Hepatocyte (in vitro differentiated cells): ENCODE results near the gene CNNM4. TPM values are rescaled to one million over a fixed set of nuclear protein-coding genes. Genes with fewer than 3 reads are reported as not detected.

Source experiments
- DNase-seq: peaks from one replicate; pipeline ENCODE4 v3.0.0-alpha.2; 2016; ENCODE audit warnings: low spot score
- H2AFZ ChIP-seq: fragments of 200-600 bp; sonication (generic); 2 replicates; pipeline ENCODE4 v1.6.0; 2016; ENCODE audit warnings: antibody characterized with exemption, mild to moderate bottlenecking
- H3K27ac ChIP-seq: fragments of 200-600 bp; sonication (generic); 2 replicates; pipeline ENCODE4 v1.5.1; 2016; ENCODE audit warnings: mild to moderate bottlenecking
- H3K27me3 ChIP-seq: fragments of 200-600 bp; sonication (generic); 2 replicates; pipeline ENCODE4 v1.6.1; 2016
- H3K36me3 ChIP-seq: fragments of 200-600 bp; sonication (generic); replicated peaks from 2 replicates; pipeline ENCODE4 v1.5.1; 2016; ENCODE audit warnings: low read depth; ENCODE audit not compliant: insufficient read depth
- H3K4me1 ChIP-seq: fragments of 200-600 bp; sonication (generic); 2 replicates; pipeline ENCODE4 v1.5.1; 2016; ENCODE audit warnings: mild to moderate bottlenecking, moderate library complexity; ENCODE audit not compliant: insufficient read depth
- H3K4me2 ChIP-seq: fragments of 200-600 bp; sonication (generic); 2 replicates; pipeline ENCODE4 v1.6.0; 2016
- H3K4me3 ChIP-seq: fragments of 200-600 bp; sonication (generic); 2 replicates; pipeline ENCODE4 v1.5.1; 2016; ENCODE audit warnings: mild to moderate bottlenecking
- H3K79me2 ChIP-seq: fragments of 200-600 bp; sonication (generic); 2 replicates; pipeline ENCODE4 v1.6.0; 2017; ENCODE audit warnings: mild to moderate bottlenecking
- H3K9me2 ChIP-seq: fragments of 200-600 bp; sonication (generic); replicated peaks from 2 replicates; pipeline ENCODE4 v1.6.0; 2017; ENCODE audit warnings: mild to moderate bottlenecking; ENCODE audit not compliant: insufficient read depth
- H3K9me3 ChIP-seq: fragments of 200-600 bp; sonication (generic); 2 replicates; pipeline ENCODE4 v1.5.1; 2016; ENCODE audit warnings: low read depth, mild to moderate bottlenecking
- H4K20me1 ChIP-seq: fragments of 200-600 bp; sonication (generic); 2 replicates; pipeline ENCODE4 v1.6.0; 2016; ENCODE audit warnings: mild to moderate bottlenecking; ENCODE audit not compliant: insufficient read depth, poor library complexity, severe bottlenecking
- EZH2 ChIP-seq: fragments of 200-600 bp; sonication (generic); IDR thresholded peaks from 2 replicates; pipeline ENCODE4 v1.6.1; 2016; ENCODE audit warnings: antibody characterized with exemption, mild to moderate bottlenecking, borderline replicate concordance
- EZH2phosphoT487 ChIP-seq: fragments of 200-600 bp; sonication (generic); IDR thresholded peaks from one replicate; pipeline ENCODE4 v1.6.1; 2018; ENCODE audit warnings: antibody characterized with exemption, mild to moderate bottlenecking, low read depth, moderate library complexity; ENCODE audit not compliant: unreplicated experiment, severe bottlenecking
- WGBS: methylation state at CpG from one replicate; pipeline ENCODE4 v1.1.6; 2016; ENCODE audit warnings: low lambda C conversion rate; ENCODE audit errors: missing lambda C conversion rate; 5-methylcytosine and 5-hydroxymethylcytosine counted together
- polyA plus RNA-seq: library from polyadenylated mRNA; unstranded; fragments of >200 nt; fragmentation: Nextera tagmentation; extraction: Ambion mirVana; gene quantifications from 2 replicates; pipeline ENCODE4 v1.2.1, GENCODE V29; 2016
- total RNA-seq: library from RNA; depleted of rRNA; stranded (reverse); fragments of >200 nt; gene quantifications from 2 replicates; pipeline ENCODE4 v1.2.3, GENCODE V29; 2014
- TF ChIP-seq, protein P1 (sequence below): fragments of 200-600 bp; sonication (generic); IDR thresholded peaks from 2 replicates; pipeline ENCODE4 v1.5.1; 2016; ENCODE audit warnings: antibody characterized with exemption, mild to moderate bottlenecking; ENCODE audit not compliant: poor library complexity

The CNNM4 gene
- total and polyA plus RNA-seq, 2 experiments from 2014 or later: 8.8 to 10.8 TPM

DNA sequence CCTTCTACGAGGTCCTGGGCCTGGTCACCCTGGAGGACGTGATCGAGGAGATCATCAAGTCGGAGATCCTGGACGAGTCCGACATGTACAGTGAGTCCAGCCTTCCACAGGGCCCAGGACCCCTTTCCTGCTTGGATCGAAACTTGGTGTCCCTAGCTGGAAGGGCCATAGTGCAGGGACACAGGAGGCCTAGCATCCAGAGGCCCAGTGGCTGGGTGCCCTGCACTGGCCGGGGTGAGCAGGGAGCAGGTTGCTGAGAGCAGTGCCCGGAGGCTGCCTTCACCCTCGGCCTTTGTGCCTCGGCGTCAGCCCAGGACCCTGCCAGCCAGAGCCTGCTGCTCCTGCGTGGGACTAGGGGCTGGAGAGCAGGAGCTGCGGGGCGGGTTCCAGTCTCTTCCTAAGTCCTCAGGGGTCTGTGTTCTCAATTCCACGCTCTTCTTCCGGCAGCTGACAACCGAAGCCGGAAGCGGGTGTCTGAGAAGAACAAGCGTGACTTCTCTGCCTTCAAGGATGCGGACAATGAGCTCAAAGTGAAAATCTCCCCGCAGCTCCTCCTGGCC is 36.4 kb downstream of the CNNM4 start:
- Histone ChIP-seq H3K4me1 (peaks cover 4% of the 10 kb centered on the region), H3K27ac (no peak overlapping the region), H3K9me2 (no peaks in the 10 kb centered on the region), H3K9me3 (no peaks in the 10 kb centered on the region), H3K4me2 (no peak overlapping the region), H4K20me1 (no peaks in the 10 kb centered on the region), H3K4me3 (no peak overlapping the region), H3K27me3 (no peaks in the 10 kb centered on the region), H3K79me2 (peaks cover 6% of the 10 kb centered on the region), H3K36me3 (no peaks in the 10 kb centered on the region), H2AFZ (no peak overlapping the region)
- DNase-seq: no peak
- TF ChIP-seq, protein P1, sequence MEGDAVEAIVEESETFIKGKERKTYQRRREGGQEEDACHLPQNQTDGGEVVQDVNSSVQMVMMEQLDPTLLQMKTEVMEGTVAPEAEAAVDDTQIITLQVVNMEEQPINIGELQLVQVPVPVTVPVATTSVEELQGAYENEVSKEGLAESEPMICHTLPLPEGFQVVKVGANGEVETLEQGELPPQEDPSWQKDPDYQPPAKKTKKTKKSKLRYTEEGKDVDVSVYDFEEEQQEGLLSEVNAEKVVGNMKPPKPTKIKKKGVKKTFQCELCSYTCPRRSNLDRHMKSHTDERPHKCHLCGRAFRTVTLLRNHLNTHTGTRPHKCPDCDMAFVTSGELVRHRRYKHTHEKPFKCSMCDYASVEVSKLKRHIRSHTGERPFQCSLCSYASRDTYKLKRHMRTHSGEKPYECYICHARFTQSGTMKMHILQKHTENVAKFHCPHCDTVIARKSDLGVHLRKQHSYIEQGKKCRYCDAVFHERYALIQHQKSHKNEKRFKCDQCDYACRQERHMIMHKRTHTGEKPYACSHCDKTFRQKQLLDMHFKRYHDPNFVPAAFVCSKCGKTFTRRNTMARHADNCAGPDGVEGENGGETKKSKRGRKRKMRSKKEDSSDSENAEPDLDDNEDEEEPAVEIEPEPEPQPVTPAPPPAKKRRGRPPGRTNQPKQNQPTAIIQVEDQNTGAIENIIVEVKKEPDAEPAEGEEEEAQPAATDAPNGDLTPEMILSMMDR: no peak
- TF ChIP-seq EZH2phosphoT487: no peak
- TF ChIP-seq EZH2: no peak
- 95% methylated on average over 22 of the region's 23 CpGs for WGBS

DNA sequence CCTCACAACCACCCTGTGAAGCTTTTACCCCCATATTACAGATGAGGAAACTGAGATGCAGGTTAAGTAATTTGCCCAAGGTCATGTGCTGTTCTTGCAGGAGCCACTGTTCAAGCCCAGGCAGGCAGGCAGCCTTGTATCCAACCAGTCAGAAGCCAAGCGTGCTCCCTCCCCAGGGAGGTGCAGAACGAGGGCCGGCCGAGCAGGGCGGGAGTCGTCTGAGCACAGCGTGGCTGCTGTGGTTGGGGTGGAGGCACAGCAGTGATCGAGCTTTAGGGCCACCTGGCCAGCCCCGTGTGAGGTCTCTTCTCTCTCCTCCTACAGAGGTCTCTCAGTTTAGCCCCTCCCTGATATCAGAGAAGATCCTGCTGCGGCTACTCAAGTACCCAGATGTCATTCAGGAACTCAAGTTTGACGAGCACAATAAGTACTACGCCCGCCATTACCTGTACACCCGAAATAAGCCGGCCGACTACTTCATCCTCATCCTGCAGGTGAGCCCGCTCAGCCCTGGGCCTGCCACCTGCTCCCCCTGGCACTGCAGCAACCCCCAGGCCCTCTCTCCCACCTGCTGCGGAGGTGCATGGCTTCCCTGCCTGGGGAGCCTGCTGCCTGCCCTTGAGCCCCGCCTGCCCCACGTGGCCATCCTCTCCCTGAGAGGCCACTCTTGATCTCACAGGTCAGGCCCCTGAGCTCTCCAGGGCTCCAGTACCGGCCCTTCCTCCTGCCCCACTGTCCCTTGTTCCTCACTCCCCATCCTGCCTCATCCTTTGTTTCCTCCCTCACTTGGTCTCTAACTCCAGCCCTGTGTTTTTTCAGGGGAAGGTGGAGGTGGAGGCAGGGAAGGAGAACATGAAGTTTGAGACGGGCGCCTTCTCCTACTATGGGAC is 38.3 kb downstream of the CNNM4 start:
- 95% methylated on average over 21 of the region's 23 CpGs for WGBS

DNA sequence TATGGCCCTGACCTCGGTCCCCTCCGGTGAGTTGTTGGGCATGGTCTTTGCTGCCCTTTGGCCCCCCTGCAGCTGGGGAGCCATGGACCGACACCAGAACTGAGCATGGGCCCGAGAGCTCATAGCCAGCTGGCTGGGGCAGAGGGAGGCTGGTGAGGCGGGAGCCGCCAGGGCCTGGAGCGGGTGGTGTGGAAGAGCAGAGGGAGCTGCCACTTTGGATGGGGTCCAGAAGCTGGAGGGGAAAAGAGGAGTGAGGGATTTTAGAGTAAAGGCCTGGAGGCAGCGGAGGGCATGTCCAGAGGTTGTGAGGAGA is 38.9 kb downstream of the CNNM4 start:
- H3K9me3 ChIP-seq: no peaks in the 10 kb centered on the region
- no peaks in the 10 kb centered on the region for H4K20me1 ChIP-seq
- H3K9me2 ChIP-seq: no peaks in the 10 kb centered on the region
- H3K4me2 ChIP-seq: no peak overlapping the region
- TF ChIP-seq, protein P1: no peak
- TF ChIP-seq EZH2phosphoT487 (no peak), EZH2 (no peak)
- no peak overlapping the region for H3K4me3 ChIP-seq
- H3K79me2 ChIP-seq: no peaks in the 10 kb centered on the region
- peaks cover 4% of the 10 kb centered on the region for H3K4me1 ChIP-seq
- WGBS: 98% methylated on average over 8 of the region's 8 CpGs
- no peak overlapping the region for H2AFZ ChIP-seq
- H3K27ac ChIP-seq: no peak overlapping the region
- no peaks in the 10 kb centered on the region for H3K27me3 ChIP-seq
- no peaks in the 10 kb centered on the region for H3K36me3 ChIP-seq
- DNase-seq: no peak

More for the DNA sequence above, 38.3 kb downstream of the CNNM4 start:
- no peaks in the 10 kb centered on the region for H3K36me3 ChIP-seq
- H2AFZ ChIP-seq: no peak overlapping the region
- no peak overlapping the region for H3K4me3 ChIP-seq
- no peak overlapping the region for H3K4me2 ChIP-seq
- H3K9me3 ChIP-seq: no peaks in the 10 kb centered on the region
- DNase-seq: no peak
- H3K79me2 ChIP-seq: no peaks in the 10 kb centered on the region
- no peaks in the 10 kb centered on the region for H3K27me3 ChIP-seq
- no peak overlapping the region for H3K27ac ChIP-seq
- no peaks in the 10 kb centered on the region for H4K20me1 ChIP-seq
- no peaks in the 10 kb centered on the region for H3K9me2 ChIP-seq
- peaks cover 4% of the 10 kb centered on the region for H3K4me1 ChIP-seq
- TF ChIP-seq, protein P1: no peak
- TF ChIP-seq EZH2phosphoT487: no peak
- no peak for TF ChIP-seq EZH2
